Activated T-helper 1 cell treated with Interleukin-2 at 50 U/mL for 16 hours (primary cell): Measurements from ENCODE around the gene KCNQ5.

Experiments used
- DNase-seq: peaks from one replicate; pipeline ENCODE4 v3.0.0-alpha.2; 2020; ENCODE audit warnings: low read depth

KCNQ5 gene

GRCh38 chr6:72798196-72798595, 176.3 kb downstream of the KCNQ5 start:
- no peak for DNase-seq

GRCh38 chr6:72809746-72810379, 188.0 kb downstream of the KCNQ5 start:
- DNase-seq = no peak

DNA sequence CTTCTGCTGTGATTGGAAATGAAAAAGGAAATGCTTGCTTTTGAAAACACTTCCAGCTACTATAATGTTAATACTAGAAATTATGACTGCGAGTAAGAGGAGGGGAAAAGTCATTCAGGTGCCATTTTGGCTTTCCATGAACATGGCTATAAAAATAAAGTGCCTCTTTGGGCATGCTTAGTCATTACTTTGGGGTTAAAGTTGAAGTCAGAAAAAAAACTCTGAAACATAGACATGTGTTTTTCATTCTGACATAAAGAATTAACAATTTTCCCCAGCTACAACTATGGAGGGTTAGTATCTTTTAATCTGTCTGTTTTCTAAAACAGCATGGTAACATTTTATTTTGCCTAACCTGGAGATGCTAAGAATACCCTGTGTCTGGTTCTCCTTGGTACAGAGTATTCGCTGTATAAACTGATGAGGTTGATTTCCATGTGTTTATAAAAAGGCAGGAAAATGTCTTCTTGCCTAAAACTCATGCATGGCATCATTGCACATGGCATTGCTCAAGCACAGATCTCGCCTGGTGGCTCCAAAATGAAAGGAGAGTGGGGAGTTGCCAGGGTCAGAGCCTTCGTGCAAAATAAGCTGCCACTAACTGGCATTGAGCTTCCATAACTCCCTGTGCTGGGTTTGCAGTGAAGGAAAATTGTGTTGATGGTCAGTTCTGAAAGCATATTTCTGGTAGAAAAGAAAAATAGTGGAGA, 188.9 kb downstream of the KCNQ5 start:
- DNase-seq = no peak

DNA sequence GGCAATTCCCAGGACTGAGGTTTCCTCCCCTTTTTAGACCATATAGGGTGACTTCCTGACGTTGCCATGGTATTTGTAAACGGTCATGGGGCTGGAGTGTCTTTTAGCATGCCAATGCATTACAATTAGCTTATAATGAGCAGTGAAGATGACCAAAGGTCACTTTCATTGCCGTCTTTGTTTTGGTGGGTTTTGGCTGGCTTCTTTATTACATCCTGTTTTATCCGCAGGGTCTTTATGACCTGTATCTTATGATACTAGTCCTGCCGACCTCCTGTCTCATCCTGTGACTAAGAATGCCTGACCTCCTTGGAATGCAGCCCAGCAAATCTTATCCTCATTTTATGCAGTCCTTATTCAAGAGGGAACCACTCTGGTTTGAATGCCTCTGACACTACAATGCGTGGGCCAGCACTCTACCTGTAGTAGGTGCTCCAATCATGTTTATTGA, 190.1 kb downstream of the KCNQ5 start:
- DNase-seq = no peak

DNA sequence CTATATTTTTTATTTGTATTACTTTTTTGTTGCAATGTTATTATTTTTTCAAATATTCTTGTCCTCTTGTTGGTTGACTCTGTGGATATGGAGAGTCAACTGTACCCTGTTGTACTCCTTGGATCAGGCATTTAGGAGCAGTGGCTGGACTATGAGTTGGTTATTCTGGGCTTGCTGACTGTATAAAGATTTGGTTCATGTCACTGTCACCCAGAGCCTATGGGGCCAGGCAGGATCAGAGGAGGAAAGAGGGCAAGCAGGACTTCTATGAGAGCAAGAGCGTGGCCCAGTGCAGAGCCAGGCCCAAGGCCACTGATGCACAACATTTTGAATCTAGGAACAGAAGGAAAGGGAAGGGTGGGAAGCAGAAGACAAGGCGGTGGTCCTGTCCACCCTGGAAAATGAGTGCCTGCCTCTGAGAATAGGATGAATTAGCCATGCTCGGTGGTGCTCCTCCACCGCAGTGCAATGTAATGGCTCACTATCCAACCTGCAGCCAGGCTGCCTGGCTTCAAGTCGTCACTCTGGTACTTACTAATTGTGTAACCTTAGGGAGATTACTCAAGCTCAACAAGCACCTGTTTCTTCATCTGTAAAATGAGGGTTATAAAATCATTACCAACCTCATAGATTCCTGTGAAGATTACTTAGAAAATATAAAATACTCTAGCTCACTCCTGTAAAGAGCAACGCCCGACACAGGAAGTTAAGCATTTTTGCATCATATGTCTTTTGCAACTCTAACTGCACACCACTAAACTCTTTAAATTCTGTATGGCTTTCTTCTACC, 192.1 kb downstream of the KCNQ5 start:
- no peak for DNase-seq

DNA sequence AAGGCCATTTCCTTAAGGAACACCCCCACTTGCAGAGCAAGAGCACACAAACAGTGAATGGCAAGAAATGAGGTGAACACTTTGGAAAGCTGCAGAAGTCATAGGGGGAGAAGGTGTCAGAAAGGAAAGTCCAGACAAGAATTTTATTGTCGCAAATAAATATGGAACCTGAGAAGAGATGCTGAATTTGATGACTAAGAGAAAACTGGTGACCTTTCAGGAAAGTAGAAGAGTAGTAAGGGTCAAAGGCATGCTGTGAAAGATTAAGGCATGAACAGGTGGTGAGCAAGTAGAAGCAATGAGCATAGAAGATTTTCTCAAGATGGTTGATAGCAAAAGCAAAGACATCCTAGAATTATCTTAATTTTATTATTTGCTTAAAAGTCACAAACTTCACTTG, 194.2 kb downstream of the KCNQ5 start:
- no peak for DNase-seq

DNA sequence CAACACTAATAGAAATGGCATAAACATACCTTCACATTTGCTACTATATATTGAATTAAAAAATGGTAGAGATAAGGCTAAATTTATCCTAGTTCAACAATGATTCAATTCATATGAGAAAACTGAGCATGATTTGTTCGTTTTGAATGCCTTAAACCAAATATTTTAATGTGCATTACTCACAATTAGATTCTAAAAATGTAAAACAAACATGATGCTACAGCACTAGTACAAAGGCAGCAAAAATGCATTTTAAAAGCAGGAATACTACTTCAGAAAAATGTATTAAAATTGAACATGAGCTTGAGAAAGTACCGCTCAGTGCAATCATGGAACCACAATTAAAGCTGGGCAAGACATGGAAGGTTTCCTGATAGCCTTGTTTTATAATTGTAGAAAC, 195.3 kb downstream of the KCNQ5 start:
- no peak for DNase-seq

- no peak for DNase-seq
Observed at GRCh38 chr6:72819609-72820008, 197.7 kb downstream of the KCNQ5 start.

- DNase-seq = no peak
Observed at GRCh38 chr6:72820153-72820552, 198.3 kb downstream of the KCNQ5 start.

- no peak for DNase-seq
Observed at GRCh38 chr6:72820906-72821305, 199.0 kb downstream of the KCNQ5 start.

- no peak for DNase-seq
Observed at GRCh38 chr6:72822023-72822422, 200.2 kb downstream of the KCNQ5 start.

DNA sequence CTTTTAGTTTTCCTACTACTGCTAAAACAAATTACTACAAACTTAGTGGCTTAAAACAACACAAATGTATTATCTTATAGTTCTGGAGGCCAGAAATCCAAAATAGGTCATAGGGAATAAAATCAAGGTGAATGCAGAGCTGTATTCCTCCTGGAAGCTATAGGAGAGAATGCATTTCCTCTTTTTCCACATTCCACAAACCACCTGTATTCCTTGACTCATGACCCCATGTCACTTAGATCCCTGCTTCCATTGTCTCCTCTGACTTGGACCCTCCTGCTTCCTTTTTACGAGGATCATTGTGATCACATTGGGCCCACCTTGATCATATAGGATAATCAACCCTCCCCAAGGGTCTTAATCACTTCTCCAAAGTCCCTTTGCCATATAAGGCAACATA, 200.8 kb downstream of the KCNQ5 start:
- no peak for DNase-seq

- DNase-seq = no peak
Observed at GRCh38 chr6:72824833-72825232, 203.0 kb downstream of the KCNQ5 start.

GRCh38 chr6:72825315-72825911, 203.5 kb downstream of the KCNQ5 start:
- no peak for DNase-seq

GRCh38 chr6:72826037-72826436, 204.2 kb downstream of the KCNQ5 start:
- no peak for DNase-seq

- DNase-seq = no peak
Observed at GRCh38 chr6:72826744-72827438, 205.0 kb downstream of the KCNQ5 start.

DNA sequence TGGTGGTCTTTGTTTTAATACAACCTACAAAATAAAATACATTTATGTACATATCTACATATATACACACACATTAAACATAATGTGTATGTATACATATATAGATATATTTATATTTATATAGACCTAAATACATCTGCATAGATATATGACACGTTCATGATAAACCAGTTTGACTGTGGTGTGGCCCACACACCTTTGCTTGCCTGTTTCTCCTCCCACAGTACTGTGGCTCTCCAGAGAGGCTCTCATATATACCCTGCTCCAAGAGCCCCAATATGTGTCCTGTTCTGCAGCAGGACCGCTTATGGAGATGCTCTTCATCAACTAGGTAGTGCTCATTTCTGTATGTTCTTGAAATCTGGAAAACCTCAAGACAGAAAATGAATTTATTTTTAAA, 207.0 kb downstream of the KCNQ5 start:
- DNase-seq = no peak

DNA sequence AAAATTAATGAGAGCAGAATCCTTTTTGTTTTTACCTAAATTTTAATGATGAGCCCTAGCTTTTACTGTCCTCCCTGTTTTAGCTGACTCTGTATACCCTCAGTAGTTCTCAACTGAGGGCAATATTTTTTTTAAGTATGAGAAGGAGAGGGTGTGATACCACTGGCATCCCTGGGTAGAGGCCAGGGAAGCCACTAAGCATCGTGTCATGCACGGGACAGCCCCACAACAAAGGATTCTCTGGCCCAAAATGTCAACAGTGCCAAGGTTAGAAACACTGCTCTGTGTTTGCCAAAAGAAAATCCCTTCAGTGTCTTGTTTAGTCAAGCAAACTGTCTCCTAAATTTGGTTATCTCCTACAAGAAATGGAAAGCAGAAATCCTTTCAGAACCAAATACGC, 210.4 kb downstream of the KCNQ5 start:
- DNase-seq = no peak

DNA sequence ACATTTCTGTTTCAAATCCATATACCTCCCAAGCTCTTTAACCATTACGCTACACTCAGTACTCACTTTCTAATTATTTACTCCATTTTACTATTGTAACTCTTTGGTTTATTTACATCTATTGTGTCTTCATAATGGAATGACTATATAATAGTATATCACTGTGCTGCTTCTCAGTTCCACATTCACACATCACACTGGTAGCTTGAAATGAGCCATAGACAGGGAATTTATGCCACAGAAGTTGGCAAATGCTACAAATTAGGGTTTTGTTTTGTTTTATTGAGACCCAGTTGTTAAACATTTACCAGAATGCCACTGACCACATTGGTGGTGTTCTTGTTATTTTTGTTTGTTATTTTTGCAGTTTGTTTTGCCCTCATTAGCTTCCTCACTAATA, 213.9 kb downstream of the KCNQ5 start:
- no peak for DNase-seq

DNA sequence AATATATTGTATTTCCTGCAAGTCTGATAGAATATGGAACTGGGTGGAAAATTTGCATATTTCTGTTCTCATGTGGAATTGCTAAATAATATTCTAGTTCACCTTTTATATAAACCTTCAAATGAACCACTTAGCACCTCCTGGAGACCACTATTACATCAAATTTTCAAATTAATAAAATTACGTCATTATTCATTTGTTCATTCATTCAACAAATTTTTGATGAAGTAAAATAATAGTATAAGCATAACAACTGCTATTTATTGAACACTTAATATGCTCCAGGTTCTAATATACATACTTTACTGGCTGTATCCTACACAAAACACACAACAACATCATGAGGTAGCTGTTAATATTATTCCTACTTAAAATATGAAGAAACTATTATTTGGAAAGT, 215.1 kb downstream of the KCNQ5 start:
- DNase-seq = no peak

- no peak for DNase-seq
Observed at GRCh38 chr6:72841195-72841594, 219.3 kb downstream of the KCNQ5 start.

GRCh38 chr6:72842140-72842539, 220.3 kb downstream of the KCNQ5 start:
- DNase-seq = no peak
